Prostate gland (tissue), 2 donors: Measurements from ENCODE around the gene AKIP1.

Experiments used
- CTCF ChIP-seq, 4 experiments: fragments of 200-600 bp in 2 of 4; fragments of 450-650 bp in 2 of 4; sonication (generic) in 2 of 4; IDR thresholded peaks; 1 replicate in 3 of 4; 2 replicates in 1 of 4; pipeline ENCODE4 v1.5.1; 2016 to 2019; ENCODE audit warnings: antibody characterized with exemption in 4 of 4, mild to moderate bottlenecking in 2 of 4, moderate library complexity in 2 of 4
- POLR2A ChIP-seq: fragments of 450-650 bp; IDR thresholded peaks from one replicate; pipeline ENCODE4 v1.6.1; 2016; ENCODE audit warnings: antibody characterized with exemption, mild to moderate bottlenecking
- POLR2AphosphoS5 ChIP-seq: sonication (generic); formaldehyde crosslinking; IDR thresholded peaks from one replicate; pipeline ENCODE4 v1.6.1; 2017; ENCODE audit warnings: antibody characterized with exemption

DNA sequence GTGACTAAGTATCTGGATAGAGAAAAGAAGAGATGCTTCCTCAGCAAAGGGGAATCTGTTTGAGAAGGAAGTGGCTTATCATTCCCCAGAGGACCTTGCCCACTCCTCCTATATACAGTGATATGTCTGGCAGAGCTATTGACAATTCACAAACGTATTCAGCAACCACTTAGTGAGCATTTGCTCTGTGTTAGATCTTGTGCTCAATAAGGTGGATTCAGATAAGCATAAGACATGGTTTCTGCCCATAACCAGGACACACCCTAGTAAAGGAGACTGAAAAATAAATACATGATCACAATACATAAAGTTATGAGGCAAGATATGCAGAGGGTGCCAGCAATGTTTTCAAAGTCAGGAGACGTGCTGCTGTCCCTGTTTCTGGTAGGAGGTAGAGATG is 51.9 kb downstream of the AKIP1 start:
- TF ChIP-seq POLR2AphosphoS5 (no peak), CTCF (IDR thresholded peaks at IDR 0.05) (no peak), POLR2A (no peak)
